K562 (cell line): ENCODE results near the gene LDB2.

Source experiments
- ARHGAP35 ChIP-seq: fragments of 450-650 bp; IDR thresholded peaks from 2 replicates; pipeline ENCODE4 v1.6.1; 2018; ENCODE audit not compliant: partially characterized antibody
- BHLHE40 ChIP-seq: IDR thresholded peaks from 2 replicates; pipeline ENCODE4 v1.6.1; 2011; ENCODE audit warnings: low read length, improper control_type of control experiment
- MXI1 ChIP-seq: IDR thresholded peaks from 2 replicates; pipeline ENCODE4 v1.6.1; 2011; ENCODE audit warnings: low read depth, mild to moderate bottlenecking, improper control_type of control experiment, low read length
- NFIX ChIP-seq: fragments of 250-450 bp; sonication (Bioruptor Pico); IDR thresholded peaks from 2 replicates; pipeline ENCODE4 v1.4.0; 2020; ENCODE audit warnings: low read depth, mild to moderate bottlenecking, moderate library complexity
- POLR2A ChIP-seq: fragments of 450-650 bp; conservative IDR thresholded peaks from 2 replicates; pipeline ENCODE4 v1.6.1; 2016
- RBM34 ChIP-seq: fragments of 200-400 bp; formaldehyde crosslinking; IDR thresholded peaks from 2 replicates; pipeline ENCODE4 v1.6.1; 2018; ENCODE audit warnings: low read length, borderline replicate concordance; ENCODE audit not compliant: insufficient read depth
- RCOR1 ChIP-seq, 2 experiments: IDR thresholded peaks; 2 replicates each; pipeline ENCODE4 v1.6.1; 2012; ENCODE audit warnings: low read depth in 2 of 2, low read length in 2 of 2, borderline replicate concordance in 1 of 2, improper control_type of control experiment in 1 of 2
- ZBED1 ChIP-seq: IDR thresholded peaks from 2 replicates; pipeline ENCODE4 v1.6.1; 2014
- ZNF280B ChIP-seq: fragments of 250-450 bp; sonication (Bioruptor Pico); IDR thresholded peaks from 2 replicates; pipeline ENCODE4 v1.5.1; 2021; ENCODE audit warnings: mild to moderate bottlenecking
- ZNF707 ChIP-seq: fragments of 250-450 bp; sonication (Bioruptor Pico); conservative IDR thresholded peaks from 2 replicates; pipeline ENCODE4 v1.8.0; 2022; ENCODE audit warnings: inconsistent platforms, mild to moderate bottlenecking, moderate library complexity
- TF ChIP-seq, protein P1 (sequence below), 3 experiments: IDR thresholded peaks in 2 of 3; conservative IDR thresholded peaks in 1 of 3; 2 replicates each; pipeline ENCODE4 v1.5.1; 2011 to 2012; ENCODE audit warnings: low read length in 3 of 3, mild to moderate bottlenecking in 3 of 3, control low read depth in 2 of 3, improper control_type of control experiment in 1 of 3, inconsistent platforms in 1 of 3, low read depth in 1 of 3, mixed read lengths in 1 of 3, moderate library complexity in 1 of 3; ENCODE audit not compliant: insufficient read depth in 2 of 3
- TF ChIP-seq, protein P2 (sequence below): sonication (generic); formaldehyde crosslinking; IDR thresholded peaks from 2 replicates; pipeline ENCODE4 v1.5.0; 2020; ENCODE audit warnings: missing genetic modification reagents

GRCh38 chr4:16457944-16458343 lies 440.5 kb downstream of the LDB2 start:
- TF ChIP-seq ZNF280B = no peak
- no peak for TF ChIP-seq POLR2A
- TF ChIP-seq, protein P1, sequence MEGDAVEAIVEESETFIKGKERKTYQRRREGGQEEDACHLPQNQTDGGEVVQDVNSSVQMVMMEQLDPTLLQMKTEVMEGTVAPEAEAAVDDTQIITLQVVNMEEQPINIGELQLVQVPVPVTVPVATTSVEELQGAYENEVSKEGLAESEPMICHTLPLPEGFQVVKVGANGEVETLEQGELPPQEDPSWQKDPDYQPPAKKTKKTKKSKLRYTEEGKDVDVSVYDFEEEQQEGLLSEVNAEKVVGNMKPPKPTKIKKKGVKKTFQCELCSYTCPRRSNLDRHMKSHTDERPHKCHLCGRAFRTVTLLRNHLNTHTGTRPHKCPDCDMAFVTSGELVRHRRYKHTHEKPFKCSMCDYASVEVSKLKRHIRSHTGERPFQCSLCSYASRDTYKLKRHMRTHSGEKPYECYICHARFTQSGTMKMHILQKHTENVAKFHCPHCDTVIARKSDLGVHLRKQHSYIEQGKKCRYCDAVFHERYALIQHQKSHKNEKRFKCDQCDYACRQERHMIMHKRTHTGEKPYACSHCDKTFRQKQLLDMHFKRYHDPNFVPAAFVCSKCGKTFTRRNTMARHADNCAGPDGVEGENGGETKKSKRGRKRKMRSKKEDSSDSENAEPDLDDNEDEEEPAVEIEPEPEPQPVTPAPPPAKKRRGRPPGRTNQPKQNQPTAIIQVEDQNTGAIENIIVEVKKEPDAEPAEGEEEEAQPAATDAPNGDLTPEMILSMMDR (IDR thresholded peaks at IDR 0.05 in 2 of 3, conservative IDR thresholded peaks at IDR 0.05 in 1 of 3; ENCODE audit: insufficient read depth in 2 of 3, low read depth in 1 of 3, low read length in 3 of 3) = no peak
- TF ChIP-seq ZBED1 = no peak
- TF ChIP-seq, protein P2, sequence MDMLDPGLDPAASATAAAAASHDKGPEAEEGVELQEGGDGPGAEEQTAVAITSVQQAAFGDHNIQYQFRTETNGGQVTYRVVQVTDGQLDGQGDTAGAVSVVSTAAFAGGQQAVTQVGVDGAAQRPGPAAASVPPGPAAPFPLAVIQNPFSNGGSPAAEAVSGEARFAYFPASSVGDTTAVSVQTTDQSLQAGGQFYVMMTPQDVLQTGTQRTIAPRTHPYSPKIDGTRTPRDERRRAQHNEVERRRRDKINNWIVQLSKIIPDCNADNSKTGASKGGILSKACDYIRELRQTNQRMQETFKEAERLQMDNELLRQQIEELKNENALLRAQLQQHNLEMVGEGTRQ (CRISPR knock-in tag) = no peak
- TF ChIP-seq NFIX = no peak
- no peak for TF ChIP-seq RBM34
- no peak for TF ChIP-seq MXI1
- TF ChIP-seq ARHGAP35 = no peak
- no peak for TF ChIP-seq BHLHE40
- TF ChIP-seq RCOR1 (IDR thresholded peaks at IDR 0.05; ENCODE audit: borderline replicate concordance in 1 of 2, low read depth in 2 of 2, low read length in 2 of 2) = no peak
- TF ChIP-seq ZNF707 (CRISPR knock-in tag) = no peak
